WTC11 (cell line): Measurements from ENCODE around the gene CAPNS1. TPM values are rescaled to one million over a fixed set of nuclear protein-coding genes. Genes with fewer than 3 reads are reported as not detected.
"Not testable (repeated sequence)": the region's sequence is repeated elsewhere in the genome, so short reads cannot be mapped to it uniquely, and the experiment has no call there.

ENCODE experiments used
- ATAC-seq: fragments of 200-7000 bp; cut with Tn5 transposase; 2 replicates; pipeline ENCODE4 v1.10.0; 2021; ENCODE audit warnings: mild to moderate bottlenecking, moderate library complexity
- CTCF ChIA-PET: fragments of 300-600 bp; sonication (Branson Sonifier 250); formaldehyde crosslinking; loops from one replicate; lab custom pipeline; 2021; ENCODE audit warnings: antibody characterized with exemption; lab: Charles Lee
- POLR2A ChIA-PET: fragments of 350-600 bp; sonication (Branson Sonifier 250); formaldehyde crosslinking; loops from one replicate; lab custom pipeline; 2021; ENCODE audit warnings: antibody characterized with exemption; lab: Charles Lee
- DNase-seq: peaks from one replicate; pipeline ENCODE4 v3.0.0; 2021; ENCODE audit warnings: low spot score
- H3K27ac Mint-ChIP-seq: 2 replicates; pipeline ENCODE4 v1.8.0; 2021; ENCODE audit warnings: mixed read lengths
- H3K27me3 Mint-ChIP-seq: 2 replicates; pipeline ENCODE4 v1.8.0; 2021; ENCODE audit warnings: low read depth, mild to moderate bottlenecking, moderate library complexity, mixed read lengths
- H3K36me3 Mint-ChIP-seq: 2 replicates; pipeline ENCODE4 v1.8.0; 2021; ENCODE audit warnings: mixed read lengths
- H3K4me1 Mint-ChIP-seq: 2 replicates; pipeline ENCODE4 v1.8.0; 2022; ENCODE audit warnings: mixed read lengths
- H3K4me3 Mint-ChIP-seq: 2 replicates; pipeline ENCODE4 v1.8.0; 2021; ENCODE audit warnings: mild to moderate bottlenecking, moderate library complexity, mixed read lengths
- H3K9me3 Mint-ChIP-seq: 2 replicates; pipeline ENCODE4 v1.8.0; 2021; ENCODE audit warnings: mixed read lengths
- ATF1 ChIP-seq: sonication (generic); formaldehyde crosslinking; IDR thresholded peaks from 2 replicates; pipeline ENCODE4 v1.8.1; 2023; ENCODE audit warnings: mild to moderate bottlenecking, moderate library complexity, missing genetic modification reagents
- ATF2 ChIP-seq: sonication (generic); formaldehyde crosslinking; IDR thresholded peaks from 2 replicates; pipeline ENCODE4 v1.8.1; 2022; ENCODE audit warnings: low read depth, missing genetic modification reagents, borderline replicate concordance
- CBFB ChIP-seq: sonication (generic); formaldehyde crosslinking; IDR thresholded peaks from 2 replicates; pipeline ENCODE4 v1.8.1; 2022; ENCODE audit warnings: mild to moderate bottlenecking, low read depth, missing genetic modification reagents
- CREM ChIP-seq: sonication (generic); formaldehyde crosslinking; IDR thresholded peaks from 2 replicates; pipeline ENCODE4 v1.8.1; 2022; ENCODE audit warnings: mild to moderate bottlenecking, missing genetic modification reagents, moderate library complexity
- EMX1 ChIP-seq: fragments of 250-450 bp; sonication (Bioruptor Pico); IDR thresholded peaks from 2 replicates; pipeline ENCODE4 v1.8.0; 2021; ENCODE audit warnings: mild to moderate bottlenecking
- GABPB1 ChIP-seq: sonication (generic); formaldehyde crosslinking; IDR thresholded peaks from 2 replicates; pipeline ENCODE4 v1.8.1; 2023; ENCODE audit warnings: mild to moderate bottlenecking, missing genetic modification reagents
- GRHL2 ChIP-seq: fragments of 250-450 bp; sonication (Bioruptor Pico); IDR thresholded peaks from 2 replicates; pipeline ENCODE4 v1.8.0; 2022; ENCODE audit warnings: mild to moderate bottlenecking, moderate library complexity; ENCODE audit not compliant: insufficient replicate concordance, severe bottlenecking
- GTF2I ChIP-seq: fragments of 250-450 bp; sonication (Bioruptor Pico); conservative IDR thresholded peaks from 2 replicates; pipeline ENCODE4 v1.4.0; 2021; ENCODE audit warnings: mild to moderate bottlenecking
- JAZF1 ChIP-seq: fragments of 250-450 bp; sonication (Bioruptor Pico); IDR thresholded peaks from 2 replicates; pipeline ENCODE4 v1.9.0; 2021; ENCODE audit warnings: moderate library complexity, mild to moderate bottlenecking, inconsistent platforms
- MLX ChIP-seq: sonication (generic); formaldehyde crosslinking; IDR thresholded peaks from 2 replicates; pipeline ENCODE4 v1.8.1; 2023; ENCODE audit warnings: mild to moderate bottlenecking, missing genetic modification reagents, moderate library complexity
- NFATC4 ChIP-seq: fragments of 250-450 bp; sonication (Bioruptor Pico); IDR thresholded peaks from 2 replicates; pipeline ENCODE4 v1.9.0; 2021; ENCODE audit warnings: mild to moderate bottlenecking
- NFYB ChIP-seq: sonication (generic); formaldehyde crosslinking; conservative IDR thresholded peaks from 2 replicates; pipeline ENCODE4 v1.8.0; 2022; ENCODE audit warnings: low read depth, missing genetic modification reagents
- NR1H2 ChIP-seq: sonication (generic); formaldehyde crosslinking; IDR thresholded peaks from 2 replicates; pipeline ENCODE4 v1.9.0; 2021; ENCODE audit warnings: mild to moderate bottlenecking, moderate library complexity, missing genetic modification reagents
- NR2C2 ChIP-seq: sonication (generic); formaldehyde crosslinking; IDR thresholded peaks from 2 replicates; pipeline ENCODE4 v1.8.0; 2022; ENCODE audit warnings: mild to moderate bottlenecking, missing genetic modification reagents
- NR3C1 ChIP-seq: sonication (generic); formaldehyde crosslinking; conservative IDR thresholded peaks from 2 replicates; pipeline ENCODE4 v1.8.1; 2023; ENCODE audit warnings: low read depth, mild to moderate bottlenecking, missing genetic modification reagents
- SMAD4 ChIP-seq: sonication (generic); formaldehyde crosslinking; IDR thresholded peaks from 2 replicates; pipeline ENCODE4 v1.8.0; 2022; ENCODE audit warnings: mild to moderate bottlenecking, missing genetic modification reagents
- SOX15 ChIP-seq: fragments of 250-450 bp; sonication (Bioruptor Pico); IDR thresholded peaks from 2 replicates; pipeline ENCODE4 v1.9.0; 2021; ENCODE audit warnings: mild to moderate bottlenecking
- TEAD1 ChIP-seq: sonication (generic); formaldehyde crosslinking; IDR thresholded peaks from 2 replicates; pipeline ENCODE4 v1.8.0; 2022; ENCODE audit warnings: mild to moderate bottlenecking, missing genetic modification reagents
- ZBTB21 ChIP-seq: sonication (generic); formaldehyde crosslinking; IDR thresholded peaks from 2 replicates; pipeline ENCODE4 v1.8.1; 2023; ENCODE audit warnings: mild to moderate bottlenecking, missing genetic modification reagents, borderline replicate concordance
- ZNF138 ChIP-seq: sonication (generic); formaldehyde crosslinking; conservative IDR thresholded peaks from 2 replicates; pipeline ENCODE4 v1.8.1; 2022; ENCODE audit warnings: mild to moderate bottlenecking, moderate library complexity, missing genetic modification reagents
- ZNF219 ChIP-seq: sonication (generic); formaldehyde crosslinking; IDR thresholded peaks from 2 replicates; pipeline ENCODE4 v1.8.0; 2023; ENCODE audit warnings: missing genetic modification reagents, mild to moderate bottlenecking, borderline replicate concordance
- ZNF396 ChIP-seq: fragments of 250-450 bp; sonication (Bioruptor Pico); IDR thresholded peaks from 2 replicates; pipeline ENCODE4 v1.8.0; 2021; ENCODE audit warnings: mild to moderate bottlenecking, moderate library complexity, borderline replicate concordance
- ZSCAN18 ChIP-seq: fragments of 250-450 bp; sonication (Bioruptor Pico); IDR thresholded peaks from 2 replicates; pipeline ENCODE4 v2.1.2; 2022; ENCODE audit warnings: mild to moderate bottlenecking, moderate library complexity
- total RNA-seq: library from RNA; stranded (reverse); gene quantifications from 3 replicates; pipeline ENCODE4 v1.2.3, GENCODE V29; 2021
- TF ChIP-seq, protein P1 (sequence below): sonication (generic); formaldehyde crosslinking; IDR thresholded peaks from 2 replicates; pipeline ENCODE4 v1.8.1; 2022; ENCODE audit warnings: mild to moderate bottlenecking, missing genetic modification reagents, moderate library complexity, borderline replicate concordance
- TF ChIP-seq, protein P2 (sequence below): fragments of 250-450 bp; sonication (Bioruptor Pico); IDR thresholded peaks from 2 replicates; pipeline ENCODE4 v1.9.0; 2021; ENCODE audit warnings: mild to moderate bottlenecking

CAPNS1 gene
- total RNA-seq, 1 experiment from 2014 or later = 358 TPM

GRCh38 chr19:36183245-36183628 lies 43.4 kb downstream of the CAPNS1 start (continued):
- no peak for TF ChIP-seq ZBTB21 (CRISPR knock-in tag)

DNA sequence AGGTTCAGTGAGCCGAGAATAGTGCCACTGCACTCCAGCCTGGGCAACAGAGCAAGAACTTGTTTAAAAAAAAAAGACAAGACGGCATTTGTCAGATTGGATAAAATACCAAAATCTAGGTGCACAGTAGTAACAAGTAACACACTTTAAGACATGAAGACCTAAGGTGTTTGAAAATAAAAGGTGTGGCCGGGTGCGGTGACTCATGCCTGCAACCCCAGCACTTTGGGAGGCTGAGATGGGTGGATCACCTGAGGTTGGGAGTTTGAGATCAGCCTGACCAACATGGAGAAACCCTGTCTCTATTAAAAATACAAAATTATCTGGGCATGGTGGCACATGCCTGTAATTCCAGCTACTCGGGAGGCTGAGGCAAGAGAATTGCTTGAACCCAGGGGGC lies 46.9 kb downstream of the CAPNS1 start:
- peaks cover 13% of the 10 kb centered on the region for H3K4me1 Mint-ChIP-seq
- ATAC-seq, H3K27ac Mint-ChIP-seq, H3K9me3 Mint-ChIP-seq, H3K4me3 Mint-ChIP-seq, H3K36me3 Mint-ChIP-seq, POLR2A ChIA-PET, H3K27me3 Mint-ChIP-seq, CTCF ChIA-PET, DNase-seq: not testable (repeated sequence)

GRCh38 chr19:36196249-36196648 lies 56.4 kb downstream of the CAPNS1 start:
- Mint-ChIP-seq H3K27ac (no peak overlapping the region), H3K27me3 (no peaks in the 10 kb centered on the region)
- no peak for TF ChIP-seq NR1H2 (CRISPR knock-in tag)
- TF ChIP-seq ZNF138 (CRISPR knock-in tag) = no peak
- TF ChIP-seq NR2C2 = no peak
- TF ChIP-seq ZNF219 = no peak
- no peak for TF ChIP-seq GABPB1
- TF ChIP-seq, protein P1, sequence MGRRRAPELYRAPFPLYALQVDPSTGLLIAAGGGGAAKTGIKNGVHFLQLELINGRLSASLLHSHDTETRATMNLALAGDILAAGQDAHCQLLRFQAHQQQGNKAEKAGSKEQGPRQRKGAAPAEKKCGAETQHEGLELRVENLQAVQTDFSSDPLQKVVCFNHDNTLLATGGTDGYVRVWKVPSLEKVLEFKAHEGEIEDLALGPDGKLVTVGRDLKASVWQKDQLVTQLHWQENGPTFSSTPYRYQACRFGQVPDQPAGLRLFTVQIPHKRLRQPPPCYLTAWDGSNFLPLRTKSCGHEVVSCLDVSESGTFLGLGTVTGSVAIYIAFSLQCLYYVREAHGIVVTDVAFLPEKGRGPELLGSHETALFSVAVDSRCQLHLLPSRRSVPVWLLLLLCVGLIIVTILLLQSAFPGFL (CRISPR knock-in tag) = no peak
- TF ChIP-seq, protein P2, sequence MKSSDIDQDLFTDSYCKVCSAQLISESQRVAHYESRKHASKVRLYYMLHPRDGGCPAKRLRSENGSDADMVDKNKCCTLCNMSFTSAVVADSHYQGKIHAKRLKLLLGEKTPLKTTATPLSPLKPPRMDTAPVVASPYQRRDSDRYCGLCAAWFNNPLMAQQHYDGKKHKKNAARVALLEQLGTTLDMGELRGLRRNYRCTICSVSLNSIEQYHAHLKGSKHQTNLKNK (CRISPR knock-in tag) = no peak
- no peak for TF ChIP-seq MLX (CRISPR knock-in tag)
- TF ChIP-seq ZNF396 (CRISPR knock-in tag) = no peak
- no peak for TF ChIP-seq ATF2 (CRISPR knock-in tag)
- no peak for TF ChIP-seq JAZF1 (CRISPR knock-in tag)
- TF ChIP-seq EMX1 (CRISPR knock-in tag) = no peak
- TF ChIP-seq CBFB (CRISPR knock-in tag) = no peak
- TF ChIP-seq NFATC4 (CRISPR knock-in tag) = no peak
- no peak for TF ChIP-seq ZSCAN18 (CRISPR knock-in tag)
- TF ChIP-seq SOX15 (CRISPR knock-in tag) = no peak
- no peak for TF ChIP-seq GTF2I
- TF ChIP-seq, all 79 proteins: peak for 0
- ATAC-seq (no peak), DNase-seq (no peak)
- Mint-ChIP-seq H3K4me1 (no peaks in the 10 kb centered on the region), H3K4me3 (no peak overlapping the region), H3K36me3 (no peaks in the 10 kb centered on the region), H3K9me3 (no peaks in the 10 kb centered on the region)
- POLR2A ChIA-PET = interaction anchor here (0.6 kb wide), 1 partner anchor 1499 kb away, joined by 3 read pairs; no protein-coding TSS in a partner anchor
- CTCF ChIA-PET = interaction anchor here (0.9 to 1.3 kb wide), 2 partner anchors 23 to 68 kb away, joined by 3 to 4 read pairs; no protein-coding TSS in a partner anchor

- TF ChIP-seq GRHL2 (CRISPR knock-in tag) (no peak), CREM (no peak), ATF1 (CRISPR knock-in tag) (no peak), NR3C1 (CRISPR knock-in tag) (no peak), SMAD4 (CRISPR knock-in tag) (no peak), TEAD1 (no peak), NFYB (CRISPR knock-in tag) (no peak)
- CTCF ChIA-PET = no interaction called here
- Mint-ChIP-seq H3K9me3 (no peaks in the 10 kb centered on the region), H3K4me1 (no peaks in the 10 kb centered on the region), H3K27ac (no peak overlapping the region), H3K27me3 (no peaks in the 10 kb centered on the region), H3K4me3 (no peak overlapping the region), H3K36me3 (no peaks in the 10 kb centered on the region)
- POLR2A ChIA-PET = no interaction called here
- ATAC-seq = no peak
- no peak for DNase-seq
These were observed 58.3 kb downstream of the CAPNS1 start for GRCh38 chr19:36198119-36198518.
